Urinary bladder (tissue), 4 donors: ENCODE data around the gene PCDH15. TPM values are rescaled to one million over a fixed set of nuclear protein-coding genes. Genes with fewer than 3 reads are reported as not detected.

Source experiments
- DNase-seq: peaks from one replicate; pipeline ENCODE4 v3.0.0-alpha.2; 2015; ENCODE audit errors: extremely low spot score
- H3K27ac ChIP-seq: one replicate; pipeline ENCODE4 v1.5.1; 2013; ENCODE audit warnings: low read depth, mild to moderate bottlenecking, moderate library complexity
- H3K36me3 ChIP-seq: one replicate; pipeline ENCODE4 v1.6.1; 2013; ENCODE audit warnings: mild to moderate bottlenecking, moderate library complexity; ENCODE audit not compliant: insufficient read depth
- H3K4me1 ChIP-seq: one replicate; pipeline ENCODE4 v1.6.1; 2013; ENCODE audit warnings: mild to moderate bottlenecking, moderate library complexity; ENCODE audit not compliant: insufficient read depth
- H3K4me3 ChIP-seq: one replicate; pipeline ENCODE4 v1.5.1; 2013; ENCODE audit warnings: low read depth, low read length
- WGBS: extraction: QIAGEN DNeasy Blood & Tissue Kit; methylation state at CpG from one replicate; pipeline ENCODE4 v1.1.7; 2013; 5-methylcytosine and 5-hydroxymethylcytosine counted together
- polyA plus RNA-seq: library from polyadenylated mRNA; stranded (reverse); fragments of 200-250 nt; gene quantifications from one replicate; pipeline ENCODE4 v1.2.3, GENCODE V29; 2013
- total RNA-seq: library from RNA; depleted of rRNA; stranded (reverse); fragments of >200 nt; gene quantifications from one replicate; pipeline ENCODE4 v1.2.3, GENCODE V29; 2014
- donor health status: healthy with polysubstance abuse.
- donor health status: healthy.

PCDH15 gene
- total and polyA plus RNA-seq, 2 donors: 0.03 to 1.9 TPM

GRCh38 chr10:53904506-53905241 lies 896.4 kb downstream of the PCDH15 start:
- no peak for DNase-seq
- Histone ChIP-seq H3K27ac (no peak overlapping the region), H3K4me1 (no peaks in the 10 kb centered on the region), H3K36me3 (no peaks in the 10 kb centered on the region), H3K4me3 (no peak overlapping the region)
- 92% methylated on average over 7 of the region's 7 CpGs for WGBS

- DNase-seq: no peak
- Histone ChIP-seq H3K4me1 (no peaks in the 10 kb centered on the region), H3K4me3 (no peak overlapping the region), H3K27ac (no peak overlapping the region), H3K36me3 (no peaks in the 10 kb centered on the region)
- 79% methylated on average over 1 of the region's 1 CpG for WGBS
Measured at GRCh38 chr10:53903756-53904155, 897.3 kb downstream of the PCDH15 start.

- no peak overlapping the region for H3K4me3 ChIP-seq
- no peaks in the 10 kb centered on the region for H3K36me3 ChIP-seq
- 23% methylated on average over 5 of the region's 5 CpGs for WGBS
- no peak for DNase-seq
- H3K27ac ChIP-seq: no peak overlapping the region
- H3K4me1 ChIP-seq: no peaks in the 10 kb centered on the region
Measured at GRCh38 chr10:53899463-53900160, 901.4 kb downstream of the PCDH15 start.

- H3K4me3 ChIP-seq: no peak overlapping the region
- H3K4me1 ChIP-seq: no peaks in the 10 kb centered on the region
- H3K36me3 ChIP-seq: no peaks in the 10 kb centered on the region
- no peak overlapping the region for H3K27ac ChIP-seq
- WGBS: 57% methylated on average over 1 of the region's 1 CpG
- no peak for DNase-seq
Measured at GRCh38 chr10:53898532-53898931, 902.5 kb downstream of the PCDH15 start.

GRCh38 chr10:53894145-53894544 lies 906.9 kb downstream of the PCDH15 start:
- no peak for DNase-seq
- 63% methylated on average over 5 of the region's 5 CpGs for WGBS
- no peak overlapping the region for H3K27ac ChIP-seq
- no peak overlapping the region for H3K4me3 ChIP-seq
- no peaks in the 10 kb centered on the region for H3K36me3 ChIP-seq
- H3K4me1 ChIP-seq: no peaks in the 10 kb centered on the region

- no peak overlapping the region for H3K4me3 ChIP-seq
- H3K36me3 ChIP-seq: no peaks in the 10 kb centered on the region
- WGBS: 79% methylated on average over 1 of the region's 1 CpG
- DNase-seq: no peak
- H3K4me1 ChIP-seq: no peaks in the 10 kb centered on the region
- no peak overlapping the region for H3K27ac ChIP-seq
Measured at GRCh38 chr10:53893061-53893460, 908.0 kb downstream of the PCDH15 start.

- 46% methylated on average over 9 of the region's 9 CpGs for WGBS
- DNase-seq: no peak
- Histone ChIP-seq H3K27ac (peak overlapping the region; percentile 66), H3K36me3 (no peaks in the 10 kb centered on the region), H3K4me3 (no peak overlapping the region), H3K4me1 (no peaks in the 10 kb centered on the region)
Measured at GRCh38 chr10:53886325-53887300, 914.4 kb downstream of the PCDH15 start.

- DNase-seq: no peak
- Histone ChIP-seq H3K4me3 (no peak overlapping the region), H3K36me3 (no peaks in the 10 kb centered on the region), H3K4me1 (no peaks in the 10 kb centered on the region), H3K27ac (no peak overlapping the region)
- 93% methylated on average over 4 of the region's 4 CpGs for WGBS
Measured at GRCh38 chr10:53864846-53865245, 936.2 kb downstream of the PCDH15 start.

GRCh38 chr10:53852450-53853175 lies 948.4 kb downstream of the PCDH15 start:
- Histone ChIP-seq H3K4me1 (no peaks in the 10 kb centered on the region), H3K27ac (no peak overlapping the region), H3K4me3 (no peak overlapping the region), H3K36me3 (no peaks in the 10 kb centered on the region)
- no peak for DNase-seq
- 85% methylated on average over 4 of the region's 4 CpGs for WGBS

GRCh38 chr10:53846809-53847208 lies 954.2 kb downstream of the PCDH15 start:
- Histone ChIP-seq H3K36me3 (no peaks in the 10 kb centered on the region), H3K4me3 (no peak overlapping the region), H3K27ac (no peak overlapping the region), H3K4me1 (no peaks in the 10 kb centered on the region)
- DNase-seq: no peak
- 89% methylated on average over 2 of the region's 2 CpGs for WGBS

GRCh38 chr10:53843736-53844362 lies 957.2 kb downstream of the PCDH15 start:
- WGBS: 3% methylated on average over 1 of the region's 1 CpG
- Histone ChIP-seq H3K4me1 (no peaks in the 10 kb centered on the region), H3K27ac (no peak overlapping the region), H3K4me3 (no peak overlapping the region), H3K36me3 (no peaks in the 10 kb centered on the region)
- no peak for DNase-seq

GRCh38 chr10:53841483-53842145 lies 959.4 kb downstream of the PCDH15 start:
- Histone ChIP-seq H3K4me3 (no peak overlapping the region), H3K36me3 (no peaks in the 10 kb centered on the region), H3K4me1 (no peaks in the 10 kb centered on the region), H3K27ac (no peak overlapping the region)
- 64% methylated on average over 9 of the region's 9 CpGs for WGBS
- no peak for DNase-seq
